GM18507 (cell line): ENCODE measurements around the gene STRIT1.

Source experiments
- DNase-seq: peaks from one replicate; pipeline ENCODE4 v3.0.0; 2011; ENCODE audit warnings: low read depth; ENCODE audit not compliant: insufficient read length; ENCODE audit errors: extremely low spot score
- FAIRE-seq: peaks from 2 replicates; lab custom pipeline; 2011; peaks lifted over from hg19 to GRCh38; lab: Jason Lieb, UNC

STRIT1 gene

DNA sequence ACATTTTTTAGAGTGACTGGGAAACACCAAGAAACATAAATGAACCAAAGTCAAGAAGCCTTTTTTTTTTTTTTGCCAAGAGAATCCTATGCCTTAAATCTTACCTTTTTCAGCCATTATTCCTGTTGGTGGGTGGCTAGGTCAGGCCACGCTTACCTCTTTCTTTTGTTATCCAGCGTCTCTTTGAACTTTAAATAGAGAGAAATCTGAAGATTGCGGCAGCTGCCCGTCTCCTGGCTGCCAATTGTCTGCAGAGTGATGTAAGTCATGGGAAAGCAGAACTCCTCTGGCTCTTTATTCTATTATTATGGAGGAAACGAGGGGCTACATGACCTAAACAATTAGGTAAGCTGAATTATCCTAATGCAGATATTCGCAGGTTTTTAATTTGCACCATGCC, at the start of gene STRIT1:
TSS of gene STRIT1 (minus strand) at position 168 of the 400 bp plus-strand sequence.
- DNase-seq, result no peak
- no peak for FAIRE-seq

DNA sequence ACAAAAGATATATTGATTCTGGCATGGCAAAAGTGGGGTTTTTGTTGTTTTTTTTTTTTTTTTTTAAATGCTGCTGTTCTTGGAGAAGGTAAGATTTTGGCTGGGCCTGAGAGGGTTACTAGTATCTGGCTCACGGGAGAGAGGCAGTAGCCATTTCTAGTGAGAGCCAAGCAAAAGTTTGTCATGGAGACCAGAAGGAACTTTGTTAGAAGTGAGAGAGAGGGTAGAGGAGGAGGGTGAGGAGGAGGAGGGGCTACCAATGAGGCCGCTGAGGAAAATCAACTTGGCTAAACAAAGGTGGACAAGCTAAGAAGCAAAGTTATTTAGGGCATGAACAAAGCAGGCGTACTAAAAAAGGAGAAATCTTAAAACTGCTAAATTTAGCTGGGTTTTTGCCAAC, 48.9 kb upstream of the STRIT1 start:
- FAIRE-seq (no peak), DNase-seq (no peak)

GRCh38 chr3:155339052-155339451, 45.6 kb upstream of the STRIT1 start:
- FAIRE-seq, result no peak
- DNase-seq, result no peak

DNA sequence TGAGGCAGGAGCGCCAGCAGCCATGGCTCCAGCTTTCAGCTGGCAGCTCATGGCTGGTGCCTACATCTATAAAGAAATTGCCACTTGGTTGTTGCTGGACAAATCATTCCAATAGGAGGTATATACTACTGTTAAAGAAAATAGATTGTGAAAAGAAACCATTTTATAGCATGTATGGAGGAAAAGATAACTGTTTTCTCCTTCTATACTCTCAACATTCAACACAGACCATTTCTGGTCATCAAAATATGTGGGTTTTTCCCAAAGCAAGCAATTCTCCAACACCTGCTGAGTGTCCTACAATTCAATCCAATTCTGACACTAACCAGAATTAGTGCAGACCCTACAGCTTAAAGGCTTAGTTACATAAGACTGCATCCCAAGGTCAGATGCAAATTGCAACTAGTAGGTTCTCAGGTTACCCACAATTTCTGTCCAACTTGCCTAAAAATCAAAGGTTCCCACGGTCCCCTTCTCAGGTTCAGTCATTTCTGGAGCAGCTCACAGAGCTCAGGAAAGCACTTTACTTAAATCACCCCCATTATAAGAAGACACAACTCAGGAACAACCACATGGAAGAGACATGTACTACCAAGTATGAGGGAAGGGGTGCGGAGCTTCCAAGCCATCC, 42.4 kb upstream of the STRIT1 start:
- peak; percentile 33 for FAIRE-seq
- DNase-seq, result no peak

- FAIRE-seq (peak; percentile 39), DNase-seq (peak; percentile 2)
Observed at GRCh38 chr3:155334914-155335723, 41.6 kb upstream of the STRIT1 start.

DNA sequence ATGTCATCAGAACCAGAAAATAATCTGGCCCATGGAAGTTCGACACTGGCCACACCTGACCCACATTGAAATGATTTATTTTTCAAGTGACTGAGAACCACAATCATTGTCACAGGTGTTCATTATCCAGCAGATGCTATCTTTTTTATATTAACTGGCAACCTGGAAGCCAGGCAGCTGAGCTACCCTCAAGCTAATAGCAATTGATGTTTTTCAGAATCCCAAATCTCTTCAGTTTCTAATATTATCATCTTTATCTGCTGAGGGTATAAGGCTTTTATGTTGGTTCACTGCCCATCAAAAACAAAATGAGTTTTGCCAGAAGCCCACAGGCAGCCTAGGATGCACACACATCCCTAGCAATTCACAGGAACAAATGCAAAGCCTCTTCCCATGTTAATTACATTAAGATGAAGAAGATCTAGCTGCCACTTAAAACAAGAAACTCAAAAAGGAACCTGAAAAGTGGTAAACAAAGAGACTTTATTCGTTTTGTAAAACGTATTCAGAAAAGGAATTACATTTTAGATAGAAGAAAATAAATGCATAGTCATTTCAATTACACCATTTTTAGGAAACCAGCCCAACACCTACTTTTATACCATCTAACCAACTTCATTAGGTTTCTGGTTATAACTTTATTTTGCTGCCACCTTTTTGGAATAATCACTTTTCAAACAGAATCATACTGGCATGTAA, 40.9 kb upstream of the STRIT1 start:
- DNase-seq, result no peak
- FAIRE-seq, result no peak

GRCh38 chr3:155332716-155333115, 39.2 kb upstream of the STRIT1 start:
- DNase-seq, result no peak
- FAIRE-seq, result no peak

DNA sequence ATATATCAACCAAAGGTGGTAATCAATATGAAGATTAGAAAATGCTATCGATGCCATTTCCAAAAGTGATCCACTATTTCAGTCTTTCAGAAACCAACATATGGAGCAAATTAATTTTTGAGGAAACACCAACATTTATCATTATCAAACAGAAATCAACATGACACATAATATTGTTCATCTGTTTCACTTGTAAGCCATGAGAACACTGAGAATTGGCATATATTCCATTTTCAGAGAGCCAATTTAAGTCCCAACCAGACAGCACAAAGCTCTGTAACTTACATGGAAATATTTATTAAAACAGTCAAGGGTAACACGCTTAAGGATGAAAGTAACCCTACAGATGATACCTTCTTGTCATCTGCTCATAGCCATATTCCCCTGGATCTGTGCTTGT, 37.6 kb upstream of the STRIT1 start:
- FAIRE-seq, result no peak
- no peak for DNase-seq

DNA sequence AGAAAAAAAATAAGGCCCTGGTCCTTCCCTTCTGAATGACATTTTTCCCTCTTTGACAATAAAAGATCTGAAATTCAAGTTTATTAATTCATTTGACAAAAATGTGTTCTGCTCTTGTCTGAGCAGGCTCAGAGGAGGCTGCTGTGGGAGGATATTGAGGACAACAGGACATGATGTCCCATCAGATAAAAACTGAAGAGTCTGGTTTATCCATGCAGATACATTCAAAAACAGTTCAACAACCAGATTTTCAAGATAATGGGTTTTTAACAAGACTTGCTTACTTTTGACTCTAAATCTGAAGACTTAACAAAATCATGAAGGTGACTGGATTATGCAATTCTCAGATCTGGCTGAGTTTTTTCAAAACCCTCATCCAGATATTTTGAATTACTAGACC, 36.9 kb upstream of the STRIT1 start:
- no peak for DNase-seq
- FAIRE-seq, result no peak

GRCh38 chr3:155329513-155330048, 36.1 kb upstream of the STRIT1 start:
- no peak for FAIRE-seq

DNA sequence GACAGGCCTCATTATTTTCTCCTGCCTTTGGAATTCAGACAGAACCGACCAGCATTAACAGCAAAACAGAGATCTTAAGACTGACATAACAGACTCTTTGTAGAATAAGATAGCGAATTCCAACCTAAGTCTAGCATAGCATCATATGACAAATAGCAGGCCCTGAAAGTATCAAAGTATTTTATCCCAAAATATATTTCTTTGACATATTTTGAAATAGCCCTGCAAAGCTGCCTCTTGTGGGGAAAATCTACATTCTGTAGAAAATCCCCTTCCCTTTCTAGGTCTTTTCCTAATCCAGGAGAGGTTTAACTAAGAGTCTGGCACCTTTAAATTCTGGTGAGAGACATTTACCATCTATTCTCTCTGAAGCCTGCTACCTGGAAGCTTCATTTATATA, 34.4 kb upstream of the STRIT1 start:
- DNase-seq (no peak), FAIRE-seq (no peak)

More at GRCh38 chr3:155329513-155330048, 36.1 kb upstream of the STRIT1 start:
- DNase-seq, result no peak

GRCh38 chr3:155327430-155327829, 33.9 kb upstream of the STRIT1 start:
- no peak for FAIRE-seq
- no peak for DNase-seq

- DNase-seq (no peak), FAIRE-seq (no peak)
Observed at GRCh38 chr3:155326901-155327300, 33.4 kb upstream of the STRIT1 start.

DNA sequence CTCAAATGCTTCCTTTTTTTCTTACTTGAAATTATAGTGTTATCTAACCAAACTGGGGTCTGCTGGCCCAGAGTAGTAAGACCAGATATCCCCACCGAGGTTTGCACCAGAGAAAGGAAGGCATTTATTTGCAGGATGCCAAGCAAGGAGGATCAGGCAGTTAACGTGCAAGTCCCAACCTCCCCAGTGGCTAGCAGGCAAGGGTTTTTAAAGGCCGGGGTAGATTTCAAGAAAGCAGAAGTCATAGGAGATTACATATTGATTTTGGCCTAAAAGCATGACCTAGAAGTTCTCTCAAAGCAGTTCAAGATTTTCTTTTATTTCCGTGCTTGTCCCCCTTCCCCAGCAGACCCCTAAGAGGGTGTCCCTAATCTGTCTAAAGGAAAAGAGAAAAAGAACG, 32.8 kb upstream of the STRIT1 start:
- DNase-seq (no peak), FAIRE-seq (no peak)

DNA sequence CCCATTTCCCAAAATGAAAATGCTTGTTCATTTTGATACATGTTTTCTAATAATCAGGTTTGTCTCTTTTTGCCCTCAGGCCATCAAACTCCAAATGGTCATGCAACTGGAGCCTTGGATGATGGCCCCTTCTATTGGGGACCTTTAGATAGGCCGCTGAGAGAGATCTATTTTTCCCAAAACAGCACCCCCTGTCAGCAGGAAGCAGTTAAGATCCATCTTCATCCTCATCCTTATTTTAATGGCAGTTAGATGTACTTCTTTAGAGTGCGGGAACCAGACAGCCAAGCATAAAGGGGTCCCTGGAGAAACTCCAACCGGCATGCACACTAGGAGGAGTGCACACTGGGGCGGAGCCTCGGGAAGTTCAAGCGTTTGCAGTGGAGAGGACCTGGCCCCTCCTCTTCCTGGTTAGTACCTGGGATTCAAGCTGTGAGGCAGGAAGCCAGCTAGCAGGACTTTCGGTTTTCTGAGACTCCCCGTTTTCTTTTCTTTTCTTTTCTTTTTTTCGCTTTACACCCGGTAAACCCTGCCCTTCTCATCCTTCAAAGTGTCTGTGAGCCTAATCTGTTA, 31.9 kb upstream of the STRIT1 start:
- no peak for FAIRE-seq
- DNase-seq, result no peak

GRCh38 chr3:155323063-155323666, 29.7 kb upstream of the STRIT1 start:
- DNase-seq (peak; percentile 9), FAIRE-seq (peak; percentile 76)

DNA sequence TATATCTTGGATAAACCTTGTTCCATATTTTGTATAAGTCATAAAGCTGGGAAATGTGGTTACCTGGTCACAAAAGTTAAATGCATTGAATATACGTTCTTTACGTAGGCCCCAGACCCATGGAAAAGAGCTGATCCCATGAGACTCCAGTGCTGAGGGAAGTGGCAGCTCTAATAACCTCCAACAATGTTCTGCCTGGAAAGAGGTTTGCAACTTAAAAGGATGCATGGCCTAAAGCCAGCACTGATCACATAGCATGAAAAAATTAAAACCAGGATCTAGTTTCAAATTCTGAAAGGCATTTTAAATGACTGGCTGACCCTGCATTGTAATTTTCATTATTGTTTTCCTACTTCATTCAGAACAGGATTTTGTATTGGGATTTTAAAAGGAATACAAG, 27.9 kb upstream of the STRIT1 start:
- DNase-seq, result no peak
- FAIRE-seq, result no peak

- DNase-seq (no peak), FAIRE-seq (no peak)
Observed at GRCh38 chr3:155320934-155321333, 27.5 kb upstream of the STRIT1 start.

- no peak for DNase-seq
- no peak for FAIRE-seq
Observed at GRCh38 chr3:155318740-155319139, 25.3 kb upstream of the STRIT1 start.

DNA sequence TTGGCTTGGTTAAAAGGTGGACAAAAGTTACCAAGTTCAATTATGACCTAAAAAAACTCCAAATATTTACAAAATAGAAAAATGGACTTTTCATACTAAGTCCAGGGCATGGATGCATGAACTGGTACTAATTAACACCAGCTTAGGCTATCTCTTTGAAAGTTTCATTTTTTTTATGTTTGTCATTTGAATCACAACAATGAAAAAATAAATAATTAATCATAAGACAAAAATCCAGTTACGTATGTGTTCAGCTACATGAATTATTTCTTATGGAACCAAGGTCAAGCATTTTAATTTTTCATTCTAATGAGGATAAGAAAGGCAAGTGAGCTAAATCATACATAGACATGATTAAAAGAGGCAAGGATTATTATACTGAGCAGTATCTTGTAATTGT, 23.7 kb upstream of the STRIT1 start:
- no peak for DNase-seq
- no peak for FAIRE-seq
